HL-60 (cell line): ENCODE measurements around the gene ALK.

Experiments used
- DNase-seq, 2 experiments: peaks; one replicate each; pipeline ENCODE4 v3.0.0-alpha.2; 2010 to 2020; ENCODE audit warnings: low read depth in 1 of 2, low spot score in 1 of 2
- H3K27ac ChIP-seq: fragments of 250-450 bp; sonication (Bioruptor Pico); replicated peaks from 2 replicates; pipeline ENCODE4 v1.5.1; 2020; ENCODE audit warnings: mild to moderate bottlenecking, moderate library complexity
- H3K27me3 ChIP-seq: fragments of 250-450 bp; sonication (Bioruptor Pico); 2 replicates; pipeline ENCODE4 v1.5.1; 2021; ENCODE audit warnings: mild to moderate bottlenecking, moderate library complexity; ENCODE audit not compliant: insufficient read depth, poor library complexity, severe bottlenecking
- H3K4me3 ChIP-seq: replicated peaks from 2 replicates; pipeline ENCODE4 v1.5.1; 2011; ENCODE audit warnings: mild to moderate bottlenecking, control low read depth, low read length; ENCODE audit not compliant: insufficient read depth
- CTCF ChIP-seq: IDR thresholded peaks from one replicate; pipeline ENCODE4 v1.5.1; 2011; ENCODE audit warnings: low read length, control low read depth, inconsistent platforms; ENCODE audit not compliant: insufficient read depth
- GABPA ChIP-seq: IDR thresholded peaks from 2 replicates; pipeline ENCODE4 v1.6.1; 2012; ENCODE audit warnings: low read depth
- POLR2AphosphoS5 ChIP-seq: IDR thresholded peaks from 2 replicates; pipeline ENCODE4 v1.6.1; 2012; ENCODE audit warnings: low read depth
- REST ChIP-seq: IDR thresholded peaks from 2 replicates; pipeline ENCODE4 v1.6.1; 2012; ENCODE audit warnings: low read depth; ENCODE audit not compliant: insufficient replicate concordance
- SPI1 ChIP-seq: IDR thresholded peaks from 2 replicates; pipeline ENCODE4 v1.6.1; 2012; ENCODE audit warnings: low read depth, mild to moderate bottlenecking, borderline replicate concordance

Gene ALK

GRCh38 chr2:29650631-29651097, 270.7 kb downstream of the ALK start:
- no peak for TF ChIP-seq CTCF
- no peak for TF ChIP-seq REST
- TF ChIP-seq GABPA: no peak
- no peak for TF ChIP-seq POLR2AphosphoS5
- TF ChIP-seq SPI1: no peak
- Histone ChIP-seq H3K27me3 (no peaks in the 10 kb centered on the region), H3K27ac (no peak overlapping the region), H3K4me3 (no peak overlapping the region)
- no peak for DNase-seq

GRCh38 chr2:29644949-29645348, 276.4 kb downstream of the ALK start:
- no peak overlapping the region for H3K27ac ChIP-seq
- peaks cover 6% of the 10 kb centered on the region for H3K27me3 ChIP-seq
- no peak overlapping the region for H3K4me3 ChIP-seq
- DNase-seq: no peak
- TF ChIP-seq GABPA (no peak), POLR2AphosphoS5 (no peak)

GRCh38 chr2:29643196-29643595, 278.2 kb downstream of the ALK start:
- Histone ChIP-seq H3K27ac (no peak overlapping the region), H3K27me3 (peaks cover 6% of the 10 kb centered on the region), H3K4me3 (no peak overlapping the region)
- TF ChIP-seq POLR2AphosphoS5 (no peak), CTCF (no peak)
- no peak for DNase-seq

GRCh38 chr2:29640360-29640759, 281.0 kb downstream of the ALK start:
- Histone ChIP-seq H3K4me3 (no peak overlapping the region), H3K27ac (no peak overlapping the region), H3K27me3 (peaks cover 9% of the 10 kb centered on the region)
- no peak for DNase-seq
- TF ChIP-seq SPI1 (no peak), POLR2AphosphoS5 (no peak), GABPA (no peak), REST (no peak), CTCF (no peak)
